ENCODE measurements around the gene NXNL2.

The NXNL2 gene

DNA sequence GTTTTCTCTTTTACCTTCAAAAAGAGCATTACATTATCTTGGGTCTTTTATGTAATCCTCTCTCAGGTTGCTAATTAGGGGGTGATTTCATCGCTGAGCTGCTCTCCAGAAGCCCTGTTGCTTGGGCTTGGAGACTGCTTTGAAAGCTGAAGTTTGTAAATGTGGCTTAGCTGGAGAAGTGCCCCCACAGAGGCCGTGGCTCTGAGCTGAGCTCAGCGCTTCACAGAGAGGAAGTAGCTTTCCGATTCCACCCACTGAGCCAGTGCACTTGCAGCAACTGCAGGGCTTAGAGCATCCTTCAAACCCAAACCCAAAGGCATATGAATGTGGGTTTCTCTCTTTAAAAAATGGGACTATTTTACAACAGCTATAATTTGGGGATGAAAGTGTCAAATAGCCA is 13.7 kb upstream of the NXNL2 start:
- no peak for TF ChIP-seq CTCF (IDR thresholded peaks at IDR 0.05; ENCODE audit: poor library complexity, severe bottlenecking)
- ATAC-seq (ENCODE audit: low read depth) (no peak), DNase-seq (ENCODE audit: low spot score) (peak; percentile 10)
- Histone ChIP-seq H3K4me1 (ENCODE audit: insufficient read depth, poor library complexity, severe bottlenecking) (peaks cover 9% of the 10 kb centered on the region), H3K36me3 (ENCODE audit: low read depth) (no peaks in the 10 kb centered on the region), H3K4me3 (ENCODE audit: severe bottlenecking) (no peak overlapping the region), H3K9me3 (ENCODE audit: severe bottlenecking) (no peaks in the 10 kb centered on the region), H3K27me3 (ENCODE audit: insufficient read depth, poor library complexity, severe bottlenecking) (no peaks in the 10 kb centered on the region), H3K27ac (ENCODE audit: poor library complexity, severe bottlenecking) (no peak overlapping the region)

GRCh38 chr9:88522360-88522759 is 12.6 kb upstream of the NXNL2 start:
- no peaks in the 10 kb centered on the region for H3K27me3 ChIP-seq (ENCODE audit: insufficient read depth, poor library complexity, severe bottlenecking)
- H3K4me1 ChIP-seq (ENCODE audit: insufficient read depth, poor library complexity, severe bottlenecking), result peaks cover 9% of the 10 kb centered on the region
- no peak overlapping the region for H3K4me3 ChIP-seq (ENCODE audit: severe bottlenecking)
- H3K36me3 ChIP-seq (ENCODE audit: low read depth), result no peaks in the 10 kb centered on the region
- peak; percentile 31 for DNase-seq (ENCODE audit: low spot score)
- H3K27ac ChIP-seq (ENCODE audit: poor library complexity, severe bottlenecking), result no peak overlapping the region
- ATAC-seq (ENCODE audit: low read depth), result no peak
- TF ChIP-seq CTCF (IDR thresholded peaks at IDR 0.05; ENCODE audit: poor library complexity, severe bottlenecking), result no peak
- no peaks in the 10 kb centered on the region for H3K9me3 ChIP-seq (ENCODE audit: severe bottlenecking)

DNA sequence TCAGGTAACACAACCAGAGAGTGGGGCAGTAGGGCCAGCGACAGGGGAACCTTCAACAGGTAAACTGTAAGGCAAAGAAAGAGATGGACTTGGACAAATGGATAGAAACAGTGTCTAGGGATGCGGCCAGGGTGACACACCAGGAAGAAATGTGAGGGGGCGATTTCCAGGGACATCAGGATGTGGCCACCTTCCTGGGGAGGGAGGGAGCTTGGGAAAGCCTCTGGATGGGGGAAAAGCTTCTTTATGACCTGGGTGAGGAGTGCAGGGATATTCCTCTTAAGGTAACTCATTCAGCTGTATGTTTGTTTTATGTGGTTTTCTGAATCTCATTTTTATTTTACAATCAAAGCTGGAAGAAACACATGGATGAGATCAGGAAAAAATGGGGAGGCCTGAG is 11.9 kb upstream of the NXNL2 start:
- Histone ChIP-seq H3K27ac (ENCODE audit: poor library complexity, severe bottlenecking) (peak overlapping the region; percentile 16), H3K36me3 (ENCODE audit: low read depth) (no peaks in the 10 kb centered on the region), H3K9me3 (ENCODE audit: severe bottlenecking) (no peaks in the 10 kb centered on the region), H3K27me3 (ENCODE audit: insufficient read depth, poor library complexity, severe bottlenecking) (no peaks in the 10 kb centered on the region), H3K4me1 (ENCODE audit: insufficient read depth, poor library complexity, severe bottlenecking) (peaks cover 9% of the 10 kb centered on the region), H3K4me3 (ENCODE audit: severe bottlenecking) (no peak overlapping the region)
- DNase-seq (ENCODE audit: low spot score), result peak; percentile 42
- peak; percentile 85 for ATAC-seq (ENCODE audit: low read depth)
- no peak for TF ChIP-seq CTCF (IDR thresholded peaks at IDR 0.05; ENCODE audit: poor library complexity, severe bottlenecking)

GRCh38 chr9:88524911-88525310 is 10.1 kb upstream of the NXNL2 start:
- Histone ChIP-seq H3K4me1 (ENCODE audit: insufficient read depth, poor library complexity, severe bottlenecking) (peaks cover 11% of the 10 kb centered on the region), H3K9me3 (ENCODE audit: severe bottlenecking) (no peaks in the 10 kb centered on the region), H3K36me3 (ENCODE audit: low read depth) (no peaks in the 10 kb centered on the region), H3K27ac (ENCODE audit: poor library complexity, severe bottlenecking) (no peak overlapping the region), H3K4me3 (ENCODE audit: severe bottlenecking) (no peak overlapping the region), H3K27me3 (ENCODE audit: insufficient read depth, poor library complexity, severe bottlenecking) (no peaks in the 10 kb centered on the region)
- peak; percentile 19 for DNase-seq (ENCODE audit: low spot score)
- no peak for TF ChIP-seq CTCF (IDR thresholded peaks at IDR 0.05; ENCODE audit: poor library complexity, severe bottlenecking)
- ATAC-seq (ENCODE audit: low read depth), result no peak

DNA sequence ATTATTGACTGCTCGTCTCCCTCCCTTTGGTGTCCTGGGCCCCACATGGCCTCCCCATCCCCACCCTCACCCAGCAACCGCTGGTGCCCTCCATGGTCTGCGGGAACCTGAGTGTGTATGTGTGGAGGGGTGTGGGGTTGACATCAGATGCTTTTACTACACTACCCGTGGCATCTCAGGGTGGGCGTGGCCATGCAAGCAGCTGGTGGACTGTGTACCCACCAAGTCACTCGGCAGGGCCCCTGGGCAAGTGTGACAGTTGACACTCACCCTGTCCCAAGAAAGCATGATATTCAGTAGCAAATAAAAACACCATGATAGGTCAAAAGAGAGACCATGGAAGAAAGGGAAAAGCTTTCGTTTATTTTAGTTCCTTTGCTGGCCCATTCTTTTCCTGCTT is 7.4 kb upstream of the NXNL2 start:
- DNase-seq (ENCODE audit: low spot score) (no peak), ATAC-seq (ENCODE audit: low read depth) (no peak)
- Histone ChIP-seq H3K36me3 (ENCODE audit: low read depth) (no peaks in the 10 kb centered on the region), H3K9me3 (ENCODE audit: severe bottlenecking) (no peaks in the 10 kb centered on the region), H3K4me3 (ENCODE audit: severe bottlenecking) (no peak overlapping the region), H3K27ac (ENCODE audit: poor library complexity, severe bottlenecking) (no peak overlapping the region), H3K4me1 (ENCODE audit: insufficient read depth, poor library complexity, severe bottlenecking) (peaks cover 19% of the 10 kb centered on the region), H3K27me3 (ENCODE audit: insufficient read depth, poor library complexity, severe bottlenecking) (no peaks in the 10 kb centered on the region)
- TF ChIP-seq CTCF (IDR thresholded peaks at IDR 0.05; ENCODE audit: poor library complexity, severe bottlenecking), result no peak

All from RWPE2 (cell line).